Measurements from ENCODE around the gene LRRC30. TPM values are rescaled to one million over a fixed set of nuclear protein-coding genes. Genes with fewer than 3 reads are reported as not detected.

The LRRC30 gene
- total RNA-seq, 1 experiment from 2014 or later = not detected

DNA sequence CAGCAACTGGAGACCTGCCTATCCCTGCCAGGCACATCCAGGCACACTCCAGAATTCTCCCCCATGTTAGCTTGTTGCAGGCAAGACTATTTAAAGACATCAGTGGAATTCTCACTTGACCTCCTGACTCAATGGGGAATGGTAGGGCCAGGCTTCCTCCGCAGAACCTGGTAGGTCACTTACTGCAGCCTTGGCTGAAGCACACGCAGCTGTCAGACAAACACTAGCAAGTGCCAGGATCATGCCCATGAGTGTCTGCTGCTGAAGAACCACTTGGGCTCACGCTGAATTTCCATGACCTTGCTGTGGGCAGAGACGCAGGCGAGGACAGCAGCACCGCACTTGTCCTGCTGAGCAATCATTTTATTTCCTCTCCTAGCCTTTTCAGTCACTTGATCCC, 3.2 kb downstream of the LRRC30 start:
- Histone ChIP-seq H3F3A (ENCODE audit: low read length, unreplicated experiment) (no peaks in the 10 kb centered on the region), H3K9me2 (replicated peaks; ENCODE audit: low read length) (no peaks in the 10 kb centered on the region), H2AFZ (ENCODE audit: low read length) (no peak overlapping the region), H3K9ac (ENCODE audit: low read length) (no peak overlapping the region), H4K20me1 (ENCODE audit: low read length) (no peaks in the 10 kb centered on the region), H3K27me3 (ENCODE audit: low read length) (peaks cover 98% of the 10 kb centered on the region), H3K4me3 (ENCODE audit: low read length) (no peak overlapping the region), H3K9me3 (ENCODE audit: low read length) (no peaks in the 10 kb centered on the region), H3K4me2 (ENCODE audit: low read length) (no peak overlapping the region), H3K4me1 (ENCODE audit: insufficient read depth, low read length) (no peaks in the 10 kb centered on the region), H3K27ac (ENCODE audit: low read length) (no peak overlapping the region), H3K79me2 (ENCODE audit: low read length) (no peaks in the 10 kb centered on the region), H3K36me3 (ENCODE audit: low read depth, low read length) (no peaks in the 10 kb centered on the region)
- no peak for DNase-seq
- TF ChIP-seq EZH2 (IDR thresholded peaks at IDR 0.05; ENCODE audit: low read length, unreplicated experiment) (no peak), EZH2phosphoT487 (IDR thresholded peaks at IDR 0.05; ENCODE audit: borderline replicate concordance, low read length) (no peak)
- TF ChIP-seq, protein P1, sequence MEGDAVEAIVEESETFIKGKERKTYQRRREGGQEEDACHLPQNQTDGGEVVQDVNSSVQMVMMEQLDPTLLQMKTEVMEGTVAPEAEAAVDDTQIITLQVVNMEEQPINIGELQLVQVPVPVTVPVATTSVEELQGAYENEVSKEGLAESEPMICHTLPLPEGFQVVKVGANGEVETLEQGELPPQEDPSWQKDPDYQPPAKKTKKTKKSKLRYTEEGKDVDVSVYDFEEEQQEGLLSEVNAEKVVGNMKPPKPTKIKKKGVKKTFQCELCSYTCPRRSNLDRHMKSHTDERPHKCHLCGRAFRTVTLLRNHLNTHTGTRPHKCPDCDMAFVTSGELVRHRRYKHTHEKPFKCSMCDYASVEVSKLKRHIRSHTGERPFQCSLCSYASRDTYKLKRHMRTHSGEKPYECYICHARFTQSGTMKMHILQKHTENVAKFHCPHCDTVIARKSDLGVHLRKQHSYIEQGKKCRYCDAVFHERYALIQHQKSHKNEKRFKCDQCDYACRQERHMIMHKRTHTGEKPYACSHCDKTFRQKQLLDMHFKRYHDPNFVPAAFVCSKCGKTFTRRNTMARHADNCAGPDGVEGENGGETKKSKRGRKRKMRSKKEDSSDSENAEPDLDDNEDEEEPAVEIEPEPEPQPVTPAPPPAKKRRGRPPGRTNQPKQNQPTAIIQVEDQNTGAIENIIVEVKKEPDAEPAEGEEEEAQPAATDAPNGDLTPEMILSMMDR (conservative IDR thresholded peaks at IDR 0.05; ENCODE audit: low read depth, low read length) = no peak
- POLR2A ChIA-PET (ENCODE audit: unreplicated experiment) = no interaction called here
- no TSS peak for BruUV-seq (replicated peaks)
- intact Hi-C loops (cut with micrococcal nuclease) = no loop called here
- CTCF ChIA-PET = no interaction called here
- ATAC-seq = no peak

DNA sequence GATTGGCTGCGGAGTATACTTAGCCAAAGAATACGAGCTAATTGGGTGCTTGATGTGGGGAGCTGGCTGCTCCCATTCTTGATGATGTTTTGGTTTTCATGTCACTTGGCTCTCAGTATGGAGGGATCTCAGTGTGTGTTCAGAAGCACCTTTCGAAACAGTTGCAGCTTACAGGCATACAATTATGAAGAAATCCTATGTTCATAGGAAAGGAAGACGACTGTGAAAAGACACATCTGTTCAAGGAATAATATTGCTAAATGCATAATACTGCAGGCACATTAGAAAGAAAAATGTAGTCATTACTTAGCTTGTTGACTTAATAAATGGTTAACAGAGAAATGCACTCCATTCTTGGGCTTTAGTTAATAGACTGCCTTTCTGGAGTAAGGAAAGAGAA, 4.1 kb downstream of the LRRC30 start:
- TF ChIP-seq EZH2 (IDR thresholded peaks at IDR 0.05; ENCODE audit: low read length, unreplicated experiment) (no peak), EZH2phosphoT487 (IDR thresholded peaks at IDR 0.05; ENCODE audit: borderline replicate concordance, low read length) (no peak)
- TF ChIP-seq, protein P1 (conservative IDR thresholded peaks at IDR 0.05; ENCODE audit: low read depth, low read length) = no peak
- Histone ChIP-seq H4K20me1 (ENCODE audit: low read length) (no peaks in the 10 kb centered on the region), H3K4me3 (ENCODE audit: low read length) (no peak overlapping the region), H3K36me3 (ENCODE audit: low read depth, low read length) (no peaks in the 10 kb centered on the region), H3K9me2 (replicated peaks; ENCODE audit: low read length) (no peaks in the 10 kb centered on the region), H3K9ac (ENCODE audit: low read length) (no peak overlapping the region), H2AFZ (ENCODE audit: low read length) (no peak overlapping the region), H3K27ac (ENCODE audit: low read length) (no peak overlapping the region), H3F3A (ENCODE audit: low read length, unreplicated experiment) (no peaks in the 10 kb centered on the region), H3K9me3 (ENCODE audit: low read length) (no peaks in the 10 kb centered on the region), H3K4me1 (ENCODE audit: insufficient read depth, low read length) (no peaks in the 10 kb centered on the region), H3K4me2 (ENCODE audit: low read length) (no peak overlapping the region), H3K79me2 (ENCODE audit: low read length) (no peaks in the 10 kb centered on the region), H3K27me3 (ENCODE audit: low read length) (peaks cover 98% of the 10 kb centered on the region)
- POLR2A ChIA-PET (ENCODE audit: unreplicated experiment) = no interaction called here
- BruUV-seq (replicated peaks) = no TSS peak
- CTCF ChIA-PET = no interaction called here
- DNase-seq = no peak
- ATAC-seq = no peak
- intact Hi-C loops (cut with micrococcal nuclease) = no loop called here

DNA sequence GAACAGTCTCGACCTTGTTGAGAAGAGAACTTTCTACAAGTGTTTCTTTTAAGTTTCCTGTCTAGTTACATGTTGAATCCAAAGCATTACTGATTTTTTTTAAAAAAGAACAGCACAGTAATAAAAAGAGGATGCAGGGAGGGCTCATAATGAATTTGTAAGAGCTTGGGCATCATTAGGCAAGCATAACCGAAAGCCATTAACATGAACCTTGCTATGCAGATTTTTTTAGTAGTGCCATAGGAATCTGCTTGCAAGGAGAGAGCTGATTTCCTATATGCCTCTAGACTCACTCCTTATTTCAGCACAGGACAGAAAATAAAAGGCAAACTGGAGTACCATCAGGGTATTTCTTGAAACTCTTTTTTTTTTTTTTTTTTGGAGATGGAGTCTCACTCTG, 5.2 kb downstream of the LRRC30 start:
- no peak overlapping the region for H2AFZ ChIP-seq (ENCODE audit: low read length)
- BruUV-seq (replicated peaks) = no TSS peak
- TF ChIP-seq EZH2 (IDR thresholded peaks at IDR 0.05; ENCODE audit: low read length, unreplicated experiment) (no peak), EZH2phosphoT487 (IDR thresholded peaks at IDR 0.05; ENCODE audit: borderline replicate concordance, low read length) (no peak)
- TF ChIP-seq, protein P1 (conservative IDR thresholded peaks at IDR 0.05; ENCODE audit: low read depth, low read length) = no peak
- H3K9me2 ChIP-seq (replicated peaks; ENCODE audit: low read length) = no peaks in the 10 kb centered on the region
- ChIA-PET CTCF (no interaction called here), POLR2A (ENCODE audit: unreplicated experiment) (no interaction called here)
- H3K4me3 ChIP-seq (ENCODE audit: low read length) = no peak overlapping the region
- H3K4me2 ChIP-seq (ENCODE audit: low read length) = no peak overlapping the region
- no peaks in the 10 kb centered on the region for H4K20me1 ChIP-seq (ENCODE audit: low read length)
- H3K79me2 ChIP-seq (ENCODE audit: low read length) = no peaks in the 10 kb centered on the region
- H3K9ac ChIP-seq (ENCODE audit: low read length) = no peak overlapping the region
- H3K9me3 ChIP-seq (ENCODE audit: low read length) = no peaks in the 10 kb centered on the region; the same call in 1 of the 2 replicates
- intact Hi-C loops (cut with micrococcal nuclease) = no loop called here
- H3K4me1 ChIP-seq (ENCODE audit: insufficient read depth, low read length) = no peaks in the 10 kb centered on the region
- H3K27ac ChIP-seq (ENCODE audit: low read length) = no peak overlapping the region
- ATAC-seq (no peak), DNase-seq (no peak)
- no peaks in the 10 kb centered on the region for H3K36me3 ChIP-seq (ENCODE audit: low read depth, low read length)
- H3K27me3 ChIP-seq (ENCODE audit: low read length) = peaks cover 95% of the 10 kb centered on the region
- H3F3A ChIP-seq (ENCODE audit: low read length, unreplicated experiment) = no peaks in the 10 kb centered on the region

Measured in PC-3 (cell line).